Mesodermal cell (in vitro differentiated cells): Measurements from ENCODE around the gene SERPINB13.

Experiments used
- H3K27ac ChIP-seq: 2 replicates; pipeline ENCODE4 v1.7.0; 2013; ENCODE audit warnings: mild to moderate bottlenecking, low read depth, low read length, moderate library complexity; ENCODE audit not compliant: severe bottlenecking
- H3K36me3 ChIP-seq: 2 replicates; pipeline ENCODE4 v1.7.1; 2013; ENCODE audit warnings: mild to moderate bottlenecking, low read length, moderate library complexity; ENCODE audit not compliant: control insufficient read depth, insufficient read depth
- H3K4me1 ChIP-seq: one replicate; pipeline ENCODE4 v1.7.1; 2013; ENCODE audit warnings: mild to moderate bottlenecking, low read length; ENCODE audit not compliant: insufficient read depth, control insufficient read depth, poor library complexity, severe bottlenecking
- H3K4me3 ChIP-seq: 2 replicates; pipeline ENCODE4 v1.7.0; 2013; ENCODE audit warnings: low read length, control low read depth, mild to moderate bottlenecking; ENCODE audit not compliant: insufficient read depth, poor library complexity, severe bottlenecking; ENCODE audit errors: extremely low read depth
- H3K9me3 ChIP-seq: 2 replicates; pipeline ENCODE4 v1.7.1; 2013; ENCODE audit warnings: mild to moderate bottlenecking, low read length, moderate library complexity; ENCODE audit not compliant: control insufficient read depth
- WGBS, 2 experiments: methylation state at CpG; one replicate each; pipeline ENCODE4 v1.1.5; 2013; ENCODE audit warnings: missing lambda C conversion rate in 2 of 2; ENCODE audit not compliant: insufficient coverage in 2 of 2; 5-methylcytosine and 5-hydroxymethylcytosine counted together

SERPINB13 gene

GRCh38 chr18:63562284-63562683, 24.9 kb upstream of the SERPINB13 start:
- Histone ChIP-seq H3K27ac (no peak overlapping the region), H3K36me3 (no peaks in the 10 kb centered on the region), H3K4me3 (no peak overlapping the region), H3K9me3 (no peaks in the 10 kb centered on the region), H3K4me1 (no peaks in the 10 kb centered on the region)
- WGBS, 2 experiments: 90 to 91% methylated on average over 3 to 4 of the region's 4 CpGs

DNA sequence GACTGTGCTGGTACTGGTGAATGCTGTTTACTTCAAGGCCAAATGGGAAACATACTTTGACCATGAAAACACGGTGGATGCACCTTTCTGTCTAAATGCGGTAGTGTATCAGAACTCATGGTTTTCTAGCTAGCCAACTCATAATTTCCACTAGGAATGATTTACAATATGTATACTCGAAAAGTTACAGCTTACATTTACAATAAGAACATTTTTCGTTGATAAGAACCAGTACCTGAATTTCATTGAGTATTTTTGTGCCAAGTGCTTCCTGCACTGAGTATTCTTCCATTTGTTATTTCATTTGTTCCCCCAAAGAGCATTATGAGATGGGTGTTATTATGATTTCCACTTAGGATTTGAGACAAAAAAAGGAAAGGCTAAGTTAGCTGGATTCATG, 23.1 kb upstream of the SERPINB13 start:
- H3K27ac ChIP-seq: no peak overlapping the region
- H3K4me3 ChIP-seq: no peak overlapping the region
- H3K4me1 ChIP-seq: no peaks in the 10 kb centered on the region
- no peaks in the 10 kb centered on the region for H3K9me3 ChIP-seq
- H3K36me3 ChIP-seq: no peaks in the 10 kb centered on the region
- 88 to 100% methylated on average over 1 to 2 of the region's 4 CpGs for WGBS, 2 experiments

DNA sequence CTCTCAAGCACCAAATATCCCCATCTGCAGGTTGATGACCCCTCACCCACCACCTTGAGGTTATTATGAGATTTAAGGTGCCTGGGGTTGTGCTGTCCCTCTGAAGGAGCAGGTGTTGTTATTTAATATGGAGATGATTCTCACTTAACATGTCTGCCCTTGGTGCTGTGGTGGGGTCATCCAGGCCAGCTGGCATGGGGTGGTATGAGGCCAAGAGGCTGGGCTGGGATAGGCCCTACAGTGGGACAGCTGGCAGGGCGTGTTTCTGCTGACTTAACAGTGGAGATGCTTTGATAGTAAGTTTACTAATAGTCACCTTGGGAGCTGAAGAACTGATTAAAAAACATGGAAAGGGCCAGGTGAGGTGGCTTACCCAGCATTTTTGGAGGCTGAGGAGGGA, 22.6 kb upstream of the SERPINB13 start:
- Histone ChIP-seq H3K4me3 (no peak overlapping the region), H3K9me3 (no peaks in the 10 kb centered on the region), H3K27ac (no peak overlapping the region), H3K4me1 (no peaks in the 10 kb centered on the region), H3K36me3 (no peaks in the 10 kb centered on the region)
- WGBS, 2 experiments: 67 to 69% methylated on average over 1 of the region's 1 CpG

GRCh38 chr18:63567276-63567675, 19.9 kb upstream of the SERPINB13 start:
- Histone ChIP-seq H3K27ac (no peak overlapping the region), H3K36me3 (no peaks in the 10 kb centered on the region), H3K4me3 (no peak overlapping the region), H3K9me3 (no peaks in the 10 kb centered on the region), H3K4me1 (no peaks in the 10 kb centered on the region)
- WGBS, 2 experiments: 81 to 88% methylated on average over 4 to 5 of the region's 5 CpGs

DNA sequence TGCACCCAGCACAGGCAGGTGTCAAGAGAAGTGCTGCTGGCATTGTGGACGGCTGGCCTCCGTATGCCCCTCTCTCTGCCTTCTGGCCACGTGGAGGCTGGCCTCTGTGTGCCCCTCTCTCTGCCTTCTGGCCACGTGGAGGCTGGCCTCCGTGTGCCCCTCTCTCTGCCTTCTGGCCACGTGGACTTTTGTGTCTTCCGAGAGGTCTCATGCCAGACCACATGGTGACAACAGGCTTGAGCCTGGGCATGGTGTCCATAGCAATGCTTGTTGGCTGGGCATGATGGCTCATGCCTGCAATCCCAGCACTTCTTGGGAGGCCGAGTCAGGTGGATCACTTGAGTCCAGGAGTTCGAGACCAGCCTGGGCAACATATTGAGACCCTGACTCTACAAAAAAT, 19.3 kb upstream of the SERPINB13 start:
- WGBS, 2 experiments: 72 to 76% methylated on average over 7 to 9 of the region's 9 CpGs
- Histone ChIP-seq H3K36me3 (no peaks in the 10 kb centered on the region), H3K9me3 (no peaks in the 10 kb centered on the region), H3K27ac (no peak overlapping the region), H3K4me1 (no peaks in the 10 kb centered on the region), H3K4me3 (no peak overlapping the region)

- no peak overlapping the region for H3K4me3 ChIP-seq
- H3K4me1 ChIP-seq: no peaks in the 10 kb centered on the region
- no peak overlapping the region for H3K27ac ChIP-seq
- H3K36me3 ChIP-seq: no peaks in the 10 kb centered on the region
- H3K9me3 ChIP-seq: no peaks in the 10 kb centered on the region
- WGBS, 2 experiments: 87 to 90% methylated on average over 3 to 4 of the region's 6 CpGs
These were observed 16.4 kb upstream of the SERPINB13 start for GRCh38 chr18:63570721-63571120.

DNA sequence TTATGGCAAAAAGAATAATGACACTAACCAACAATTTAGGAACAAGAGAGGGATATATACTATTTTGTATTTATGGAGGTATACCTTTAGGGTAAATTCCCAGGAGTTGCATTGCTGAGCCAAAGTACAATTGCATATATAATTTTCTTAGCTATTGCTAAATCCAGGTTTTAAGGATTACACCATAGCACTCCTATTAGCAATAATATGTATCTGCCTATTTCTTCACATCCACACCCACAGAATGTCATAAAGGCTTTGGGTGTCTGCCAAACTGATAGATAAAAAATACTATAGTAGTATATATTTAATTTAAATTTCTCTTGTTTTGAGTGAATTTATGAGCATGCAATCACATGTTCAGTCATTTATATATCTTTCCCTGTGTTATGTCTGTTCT, 11.5 kb upstream of the SERPINB13 start:
- no peaks in the 10 kb centered on the region for H3K36me3 ChIP-seq
- H3K27ac ChIP-seq: no peak overlapping the region
- H3K9me3 ChIP-seq: no peaks in the 10 kb centered on the region
- H3K4me1 ChIP-seq: no peaks in the 10 kb centered on the region
- H3K4me3 ChIP-seq: no peak overlapping the region

DNA sequence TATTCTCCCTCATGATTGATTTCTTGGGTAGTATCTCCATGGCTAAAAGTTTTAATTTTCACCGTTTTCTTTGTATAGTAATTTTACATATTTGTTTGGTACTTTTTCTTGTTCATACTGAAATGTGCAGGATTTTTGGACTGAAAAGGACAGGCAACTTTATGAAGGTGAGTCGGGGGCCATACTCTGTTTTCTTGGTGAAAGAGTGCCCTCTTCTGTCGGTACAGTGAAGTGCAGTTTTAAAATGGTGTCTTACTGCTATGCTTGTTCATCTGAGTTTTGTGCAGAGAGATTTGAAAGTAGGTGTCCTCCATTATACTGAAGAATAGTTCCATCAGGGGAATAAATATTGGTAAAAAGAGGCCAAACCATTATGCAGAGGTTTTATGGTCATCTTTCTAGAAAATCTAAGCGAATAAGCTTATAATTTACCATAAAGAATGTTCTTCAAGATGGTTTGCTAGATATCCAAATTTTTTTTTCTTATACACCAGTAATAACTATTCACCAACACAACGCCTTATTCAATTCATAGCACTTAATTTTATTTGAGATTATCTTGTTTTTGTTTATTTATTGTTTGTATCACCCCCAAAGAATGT, 8.7 kb upstream of the SERPINB13 start:
- Histone ChIP-seq H3K36me3 (no peaks in the 10 kb centered on the region), H3K9me3 (no peaks in the 10 kb centered on the region), H3K27ac (no peak overlapping the region), H3K4me3 (no peak overlapping the region), H3K4me1 (no peaks in the 10 kb centered on the region)
- WGBS, 2 experiments: 0% methylated on average over 2 of the region's 5 CpGs; no CpG with 5 or more reads in 1 of the 2 experiments

GRCh38 chr18:63579616-63580015, 7.5 kb upstream of the SERPINB13 start:
- H3K27ac ChIP-seq: no peak overlapping the region
- no peak overlapping the region for H3K4me3 ChIP-seq
- H3K4me1 ChIP-seq: no peaks in the 10 kb centered on the region
- H3K9me3 ChIP-seq: no peaks in the 10 kb centered on the region
- no CpG with 5 or more reads among the region's 2 CpGs for WGBS, 2 experiments
- no peaks in the 10 kb centered on the region for H3K36me3 ChIP-seq

DNA sequence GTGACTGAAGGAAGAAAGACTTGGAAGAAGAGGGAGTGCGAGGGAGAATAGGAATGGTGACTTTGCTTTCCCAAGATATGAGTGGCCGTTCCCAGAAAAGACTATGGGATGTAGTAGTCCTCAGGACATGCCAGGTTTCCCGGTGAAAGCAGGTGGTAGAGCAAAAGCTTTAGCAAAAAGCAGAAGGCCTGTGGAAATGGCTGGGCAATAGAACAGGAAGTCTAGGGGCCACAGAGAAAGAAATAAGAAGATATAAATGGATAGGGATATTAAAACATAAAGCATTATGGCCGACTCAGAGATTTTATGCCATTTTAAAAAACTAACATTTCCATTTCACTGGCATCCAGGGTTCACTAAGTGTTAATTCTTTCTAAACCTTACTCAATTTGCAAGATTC, 1.2 kb upstream of the SERPINB13 start:
- Histone ChIP-seq H3K36me3 (no peaks in the 10 kb centered on the region), H3K27ac (no peak overlapping the region), H3K4me3 (no peak overlapping the region), H3K9me3 (no peaks in the 10 kb centered on the region), H3K4me1 (no peaks in the 10 kb centered on the region)
- 85 to 94% methylated on average over 3 of the region's 4 CpGs for WGBS, 2 experiments

DNA sequence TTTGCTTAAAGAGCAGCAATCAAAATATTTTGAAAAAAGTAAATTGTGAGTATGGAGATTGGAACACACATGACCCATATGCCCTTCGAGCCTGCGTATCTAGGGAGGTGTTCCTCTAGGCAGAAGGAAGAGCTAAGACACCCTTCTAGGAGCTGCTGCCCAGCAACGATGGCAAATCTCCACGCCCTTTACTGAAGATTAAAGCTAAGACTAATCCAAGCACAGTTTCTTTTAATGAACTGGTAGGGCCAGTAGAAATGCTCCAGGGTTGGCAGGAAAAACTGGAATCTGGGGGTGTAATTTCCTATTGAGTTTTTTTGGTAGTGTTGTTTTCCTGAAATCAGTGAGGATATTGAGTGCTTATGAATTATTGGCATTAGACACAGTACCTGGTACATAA, 712 bp upstream of the SERPINB13 start:
- Histone ChIP-seq H3K36me3 (no peaks in the 10 kb centered on the region), H3K9me3 (no peaks in the 10 kb centered on the region), H3K4me3 (no peak overlapping the region), H3K27ac (no peak overlapping the region), H3K4me1 (no peaks in the 10 kb centered on the region)
- WGBS, 2 experiments: 80 to 89% methylated on average over 4 of the region's 4 CpGs
